Activated CD4-positive, alpha-beta T cell treated with anti-CD3 and anti-CD28 coated beads, Interleukin-10, Interleukin-2, amounts not matched to agents 100 ng/mL and 50 ng/mL, durations not matched to agents 16 hours and 8 hours (primary cell): ENCODE data around the gene TBC1D9.

Experiments used
- DNase-seq: peaks from one replicate; pipeline ENCODE4 v3.0.0-alpha.2; 2020

TBC1D9 gene

DNA sequence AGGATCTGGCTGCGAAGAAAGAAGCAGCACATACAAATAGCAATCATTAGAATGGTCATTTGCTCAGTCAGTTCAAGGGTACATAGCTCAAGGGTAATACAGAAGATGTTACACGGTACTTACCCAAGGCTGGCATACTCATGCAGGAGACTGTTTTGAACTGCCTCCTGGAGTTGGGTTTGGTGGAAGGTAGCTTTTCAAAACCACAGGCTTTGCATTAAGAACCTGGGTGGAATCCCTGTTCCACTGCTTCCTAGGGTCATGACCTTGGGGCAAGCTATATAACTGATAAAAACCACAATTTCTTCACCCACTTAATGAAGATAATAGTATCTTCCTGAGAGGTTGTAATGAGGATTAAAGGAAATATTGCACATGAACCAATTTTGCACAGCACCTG is 36.5 kb downstream of the TBC1D9 start:
- no peak for DNase-seq

DNA sequence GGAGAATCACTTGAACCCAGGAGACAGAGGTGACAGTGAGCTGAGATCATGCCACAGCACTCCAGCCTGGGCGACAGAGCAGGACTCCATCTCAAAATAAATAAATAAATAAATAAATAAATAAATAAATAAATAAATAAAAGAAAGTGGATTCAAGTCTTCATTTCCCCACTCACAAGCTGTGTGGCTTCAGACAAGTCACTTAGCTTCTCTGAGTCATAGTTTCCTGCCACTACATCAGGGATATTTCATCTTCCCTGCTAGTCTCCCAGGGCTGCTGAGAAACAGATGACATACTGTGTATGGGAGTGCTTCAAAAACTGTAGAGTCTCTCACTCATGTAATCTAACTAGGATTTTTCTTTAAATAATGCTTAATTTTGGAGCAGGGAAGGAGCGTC is 37.2 kb downstream of the TBC1D9 start:
- no peak for DNase-seq

DNA sequence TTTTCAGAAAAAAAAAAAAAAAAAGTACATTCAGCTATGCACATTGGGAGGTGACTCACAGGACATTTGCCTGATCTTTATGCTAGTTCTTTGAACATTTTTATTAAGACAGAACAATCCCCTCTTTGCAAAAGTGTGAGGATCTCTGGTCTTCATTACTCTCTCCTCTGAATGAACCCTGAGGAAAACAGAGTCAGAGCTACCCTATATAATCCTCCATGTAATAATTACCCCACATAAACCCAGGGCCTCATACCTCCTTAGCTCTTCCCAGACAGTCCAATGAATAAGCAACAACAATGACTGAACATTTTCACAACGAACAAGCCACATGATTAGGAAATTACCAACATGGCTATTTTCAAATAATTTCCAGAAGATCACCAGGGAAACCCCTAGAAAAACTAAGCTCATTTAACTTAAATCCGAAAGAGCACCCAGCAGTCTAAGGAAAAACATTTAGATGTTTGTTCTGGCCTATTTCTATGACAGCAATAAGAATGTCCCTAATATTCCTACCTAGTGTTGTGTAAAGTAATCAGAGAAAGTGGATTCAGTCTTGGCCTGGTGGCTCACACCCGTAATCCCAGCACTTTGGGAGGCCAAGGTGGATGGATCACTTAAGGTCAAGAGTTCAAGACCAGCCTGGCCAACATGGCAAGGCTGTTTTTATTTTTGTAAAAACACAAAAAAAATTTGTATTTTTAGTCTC is 37.8 kb downstream of the TBC1D9 start:
- DNase-seq: no peak

DNA sequence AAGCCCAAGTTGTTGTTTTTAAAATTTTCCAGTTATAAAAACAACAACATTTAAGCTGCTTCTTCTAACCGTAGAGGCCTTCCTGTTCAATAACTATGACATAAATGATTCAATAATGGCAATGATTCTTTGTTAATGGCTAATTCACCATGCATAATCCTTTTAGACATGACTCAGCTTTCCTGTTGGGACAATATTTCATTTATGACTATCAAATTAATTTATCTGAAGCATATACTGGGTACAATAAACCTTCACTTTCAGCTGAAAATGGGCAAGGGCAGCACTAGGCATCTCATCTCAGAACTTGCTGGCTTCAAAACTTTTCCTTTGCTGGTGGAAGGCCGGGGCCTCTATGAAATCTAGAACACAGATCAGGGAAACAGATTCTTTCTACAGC is 38.9 kb downstream of the TBC1D9 start:
- no peak for DNase-seq

DNA sequence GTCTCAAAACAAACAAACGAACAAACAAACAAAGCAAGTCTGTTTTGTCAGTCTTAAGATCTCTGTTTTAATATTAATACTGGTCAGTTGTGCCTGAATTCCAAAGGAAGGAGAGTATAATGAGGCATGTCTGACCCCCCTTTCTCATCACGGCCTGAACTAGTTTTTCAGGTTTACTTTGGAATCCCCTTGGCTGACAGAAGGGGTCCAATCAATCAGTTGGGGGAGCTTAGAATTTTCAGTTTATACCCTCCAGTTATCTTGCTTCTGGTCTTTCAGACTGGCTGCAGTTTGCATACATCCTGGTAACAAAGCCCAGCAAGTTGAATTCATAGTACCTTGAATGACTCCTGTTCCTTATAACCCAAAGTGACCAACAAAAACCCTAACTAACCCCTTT is 41.1 kb downstream of the TBC1D9 start:
- no peak for DNase-seq

DNA sequence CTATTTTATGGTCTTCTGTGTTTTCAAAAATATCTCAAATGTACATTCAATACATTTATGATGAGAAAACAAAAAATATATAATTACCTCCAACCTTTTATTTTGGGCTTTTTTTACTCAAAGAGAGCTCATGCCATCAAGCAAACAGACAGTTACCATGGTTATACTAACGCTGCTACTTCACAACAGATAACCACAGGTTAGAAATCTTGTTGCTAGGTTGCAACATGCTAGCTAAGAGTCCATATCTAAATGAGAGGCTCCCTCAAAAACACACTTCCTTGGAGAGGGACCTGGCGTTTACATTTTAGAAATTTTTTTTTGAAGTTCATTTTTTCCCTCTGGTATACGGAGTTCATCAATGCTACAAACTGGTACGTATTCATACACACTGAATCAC is 44.3 kb downstream of the TBC1D9 start:
- DNase-seq: no peak

DNA sequence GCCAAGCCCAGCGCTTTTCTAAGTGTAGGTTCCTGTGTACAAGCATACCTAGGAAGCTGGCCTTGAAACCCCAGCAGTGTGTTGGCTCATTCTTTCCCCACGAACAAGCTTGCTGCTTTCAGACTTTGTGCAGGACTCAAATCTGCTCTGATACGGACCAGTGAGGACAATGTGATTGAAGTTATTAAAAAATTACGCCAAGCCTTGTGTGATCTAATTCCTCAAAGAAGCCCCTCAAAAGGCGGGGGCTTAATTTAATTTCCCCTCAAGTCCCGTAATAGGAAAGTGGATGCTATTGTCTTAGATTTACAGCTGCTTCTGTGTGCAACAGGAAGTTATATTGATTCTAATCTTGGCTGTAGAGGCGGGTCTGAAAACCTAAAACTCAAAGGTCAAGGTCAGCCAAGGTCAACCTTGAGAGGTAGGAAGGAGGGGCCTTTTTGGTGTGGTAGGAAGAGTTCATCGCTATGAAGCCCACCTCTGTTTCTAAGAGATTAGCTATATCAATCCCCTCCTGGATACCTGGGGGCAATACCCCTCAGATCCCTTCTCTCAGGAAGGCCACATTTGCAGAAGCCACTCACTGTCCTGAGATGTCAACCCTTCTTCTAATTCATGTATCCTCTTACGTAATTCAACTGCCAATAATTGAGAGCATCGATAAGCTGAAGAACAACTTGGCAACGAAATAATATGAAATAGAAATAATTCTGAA is 45.1 kb downstream of the TBC1D9 start:
- DNase-seq: no peak

DNA sequence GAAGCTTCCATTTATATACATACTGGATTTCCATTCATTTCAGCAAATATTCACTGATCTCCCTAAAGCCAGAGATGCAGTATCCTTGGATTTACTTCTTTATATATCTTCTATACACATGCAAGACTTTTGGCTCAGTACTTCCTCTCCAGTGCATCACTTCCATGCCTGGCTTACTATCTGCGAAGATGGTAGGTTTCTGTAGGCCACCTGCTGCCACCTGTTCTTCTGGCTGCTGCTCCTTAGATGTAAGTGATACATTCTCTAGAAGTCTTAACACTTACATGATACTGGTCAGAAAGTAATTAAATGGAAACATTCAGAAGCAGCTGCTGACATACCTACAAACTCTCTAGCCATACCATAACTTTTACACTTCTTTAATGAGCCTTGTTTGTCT is 48.9 kb downstream of the TBC1D9 start:
- no peak for DNase-seq

DNA sequence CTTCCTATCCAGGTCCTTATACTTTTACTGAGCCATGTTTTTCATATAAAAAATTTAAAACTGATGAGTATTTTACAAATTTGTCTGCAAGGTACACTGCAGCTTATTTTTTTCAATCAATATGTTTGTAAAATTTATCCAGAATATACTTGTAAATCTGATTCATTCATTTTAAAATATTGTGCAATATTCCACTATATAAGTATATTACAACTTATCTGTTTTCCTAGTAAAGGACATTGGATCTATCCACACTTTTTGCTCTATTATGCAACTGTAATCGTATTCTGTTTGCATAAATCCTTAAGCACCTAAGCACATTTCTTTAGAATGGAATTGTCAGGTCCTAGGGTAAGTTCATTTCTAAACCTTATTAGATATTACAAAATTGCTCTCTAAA is 49.5 kb downstream of the TBC1D9 start:
- DNase-seq: no peak

DNA sequence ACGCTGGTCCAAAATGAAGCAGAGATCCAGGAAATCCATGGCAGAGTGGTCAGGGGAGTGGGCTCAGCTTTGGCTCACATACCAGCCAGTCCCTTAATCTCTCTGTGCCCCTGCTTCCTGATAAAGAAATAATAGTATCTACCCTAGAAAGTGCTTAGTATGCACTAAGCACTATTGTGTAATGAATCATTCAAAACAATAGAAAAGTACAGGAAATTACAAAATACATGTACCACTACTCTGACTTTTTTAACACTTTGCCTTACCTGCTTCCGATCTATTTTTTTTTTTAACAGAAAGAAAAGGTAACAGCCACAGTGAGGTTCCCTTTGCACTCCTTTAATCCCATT is 49.9 kb downstream of the TBC1D9 start:
- DNase-seq: no peak

DNA sequence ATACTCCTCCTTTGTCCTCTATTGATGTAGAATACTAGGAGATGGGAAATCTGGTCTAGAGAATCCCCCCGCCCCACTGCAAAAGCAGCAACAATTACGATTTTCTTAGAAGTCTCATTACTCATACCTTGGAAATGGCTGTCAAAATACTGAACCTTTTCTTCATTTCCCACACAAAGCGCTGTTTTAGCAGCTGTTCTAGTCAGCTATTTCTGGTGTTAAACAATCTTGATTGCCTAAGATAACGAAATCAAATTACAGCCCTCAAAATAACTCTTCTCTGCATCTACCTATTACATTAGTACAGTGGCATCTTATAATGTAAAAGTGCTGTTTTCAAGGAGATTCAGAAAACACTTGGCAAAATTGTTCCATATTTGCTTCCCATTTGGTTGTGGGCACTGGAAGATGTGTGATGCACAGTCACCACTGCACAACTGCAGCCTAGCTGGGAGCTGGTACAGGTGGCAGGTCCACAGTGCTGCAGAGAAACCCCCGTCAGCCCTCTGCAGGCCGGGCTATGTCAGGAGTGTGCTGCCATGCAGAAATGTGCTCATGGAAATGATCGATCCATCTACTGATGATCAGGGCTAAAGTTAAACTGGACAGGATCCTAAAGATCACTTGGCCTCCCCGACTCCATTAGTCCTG is 50.4 kb downstream of the TBC1D9 start:
- DNase-seq: no peak

DNA sequence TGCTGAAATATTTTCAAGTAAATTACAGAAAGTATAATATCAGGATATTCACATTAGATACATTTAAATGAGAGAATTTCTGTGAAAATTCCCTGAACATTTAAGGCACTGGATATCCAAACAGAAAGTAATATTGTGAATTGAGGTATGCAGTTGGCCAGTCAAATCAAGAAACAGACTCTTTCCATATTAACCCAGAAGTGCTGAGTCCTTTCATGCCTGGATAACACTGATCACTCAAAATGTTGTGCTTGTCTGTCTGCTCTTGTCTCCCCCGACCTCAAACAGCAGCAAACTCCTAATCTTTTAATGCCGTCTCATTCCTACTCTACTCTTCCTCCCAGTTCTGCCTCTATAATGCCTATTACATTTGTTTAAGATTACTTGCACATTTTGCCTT is 51.2 kb downstream of the TBC1D9 start:
- DNase-seq: no peak

DNA sequence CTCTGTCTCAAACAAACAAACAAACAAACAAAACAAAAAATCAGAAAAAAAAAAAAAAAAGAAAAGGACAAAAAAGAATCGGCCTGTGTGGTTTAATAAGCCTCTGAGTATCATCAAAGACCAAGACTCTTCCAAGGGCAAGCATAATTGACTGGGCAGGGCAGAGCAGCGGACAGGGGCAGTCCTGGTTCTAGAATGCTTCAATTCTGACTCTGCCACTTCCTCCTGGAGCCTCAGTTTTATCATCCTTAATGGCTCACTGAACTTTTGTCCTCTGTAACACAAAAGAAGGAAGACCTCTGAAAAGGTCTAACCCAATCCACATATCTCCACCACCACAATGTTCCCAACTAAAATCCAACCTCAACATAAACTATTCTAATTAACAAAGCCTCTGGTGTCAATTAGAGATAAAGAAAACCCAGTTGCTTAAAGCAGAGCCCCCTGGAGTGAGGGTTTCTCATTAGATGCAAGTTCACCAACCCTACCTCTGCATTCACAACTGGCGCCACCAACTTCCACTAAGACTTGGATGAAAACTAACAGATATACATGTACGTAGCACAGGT is 51.7 kb downstream of the TBC1D9 start:
- DNase-seq: no peak

DNA sequence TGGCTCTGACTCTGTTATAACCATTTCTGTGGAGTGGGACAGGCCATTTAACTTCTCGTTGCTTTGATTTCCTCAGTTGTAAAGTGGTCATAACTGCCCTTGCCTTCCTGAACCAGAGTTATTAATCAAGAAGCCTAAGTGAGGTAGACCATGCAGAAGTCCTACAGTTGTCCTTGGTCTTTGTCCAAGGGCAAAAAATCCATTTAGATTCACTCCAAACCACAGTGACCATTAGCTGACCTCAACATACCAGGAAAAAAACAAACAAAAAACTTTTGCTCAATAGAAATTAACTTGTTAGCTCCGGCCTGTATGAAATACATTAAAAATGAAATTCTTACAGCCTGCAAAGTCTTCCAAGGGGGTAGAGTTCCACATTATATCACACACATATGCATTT is 52.7 kb downstream of the TBC1D9 start:
- DNase-seq: no peak

DNA sequence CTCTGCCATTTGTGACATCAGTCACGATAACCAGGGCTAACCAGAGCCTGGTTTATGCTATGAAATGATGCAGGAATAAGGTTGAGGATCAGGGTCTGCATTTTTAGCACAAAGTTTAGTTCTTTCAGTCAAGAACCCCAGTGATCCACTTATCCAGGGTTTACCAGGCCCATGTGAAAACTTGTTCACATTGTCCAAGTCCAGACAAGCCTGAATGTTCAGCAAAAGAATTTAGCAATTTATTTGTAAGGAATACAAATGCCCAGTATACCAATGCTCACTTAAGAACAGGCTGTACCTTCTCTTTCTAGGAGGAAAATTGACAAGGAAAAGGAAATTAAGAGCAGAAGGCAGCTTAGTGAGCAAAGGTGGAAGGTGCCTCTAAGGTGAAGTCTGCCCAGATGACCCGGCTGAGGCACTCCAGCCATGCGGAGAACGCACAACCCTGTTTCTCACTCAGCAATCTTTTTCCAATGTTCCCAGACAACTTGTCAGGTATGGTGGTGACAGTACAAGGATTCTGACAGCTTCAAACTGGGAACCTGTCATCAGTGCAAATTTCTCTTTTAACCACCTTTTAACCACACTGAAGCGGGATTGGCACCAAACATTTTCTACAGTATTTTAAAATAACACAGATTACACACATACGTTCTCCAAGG is 54.0 kb downstream of the TBC1D9 start:
- DNase-seq: no peak

DNA sequence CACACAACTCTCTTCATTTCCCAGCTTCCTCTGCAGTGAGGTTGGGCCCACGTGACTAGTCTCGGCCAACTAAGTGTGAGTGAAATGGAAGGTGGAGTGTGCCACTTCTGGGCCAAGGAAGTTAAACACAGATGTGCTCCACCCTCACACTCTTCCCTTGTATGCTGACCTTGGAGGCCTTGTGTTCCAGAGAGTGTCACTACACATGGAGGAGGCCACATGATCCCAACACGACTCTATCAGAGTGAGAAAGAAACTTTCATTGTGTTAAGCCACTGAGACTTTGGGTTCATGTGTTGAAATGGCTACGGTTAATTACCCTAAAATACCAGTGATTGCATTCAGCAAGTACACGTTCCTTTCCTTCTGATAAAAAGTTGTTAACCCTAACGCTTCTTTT is 55.1 kb downstream of the TBC1D9 start:
- no peak for DNase-seq

DNA sequence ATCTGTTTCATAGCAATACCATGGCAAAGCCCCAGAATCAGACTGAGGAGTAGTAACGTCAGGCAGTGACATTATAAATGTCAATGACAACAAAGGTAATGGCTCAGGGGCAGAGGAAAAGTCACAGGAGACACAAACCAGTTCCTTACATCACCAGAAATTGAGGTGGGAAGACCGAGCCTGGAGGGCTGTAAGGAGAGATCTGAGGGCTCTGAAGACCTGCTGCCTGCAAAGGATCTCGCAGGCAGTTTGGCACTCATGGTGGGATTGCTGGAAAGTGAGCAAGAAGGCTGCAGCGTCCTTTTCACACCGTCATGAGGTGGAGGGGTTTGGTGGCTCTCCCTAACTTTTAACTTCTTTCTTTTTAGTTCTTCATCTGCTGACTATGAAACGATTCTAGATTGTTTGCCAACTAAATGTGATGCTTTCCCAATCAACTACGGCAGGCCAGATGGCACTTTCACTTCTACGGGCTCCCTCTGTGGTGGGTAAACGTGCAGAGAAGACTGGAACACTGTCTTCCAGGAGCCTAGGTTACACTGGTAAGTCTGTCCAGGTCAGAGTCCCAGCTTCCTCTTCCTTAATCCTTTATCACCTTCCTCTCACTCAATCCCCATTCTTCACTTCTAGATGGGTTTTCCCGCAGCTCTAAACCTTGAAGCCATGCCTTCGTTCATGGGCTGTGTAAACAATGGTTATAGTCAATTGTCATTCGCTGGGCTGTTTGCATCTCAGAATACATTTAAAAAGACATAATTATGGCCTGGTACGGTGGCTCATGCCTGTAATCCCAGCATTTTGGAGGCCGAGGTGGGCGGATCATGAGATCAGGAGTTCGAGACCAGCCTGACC is 58.2 kb downstream of the TBC1D9 start:
- no peak for DNase-seq

DNA sequence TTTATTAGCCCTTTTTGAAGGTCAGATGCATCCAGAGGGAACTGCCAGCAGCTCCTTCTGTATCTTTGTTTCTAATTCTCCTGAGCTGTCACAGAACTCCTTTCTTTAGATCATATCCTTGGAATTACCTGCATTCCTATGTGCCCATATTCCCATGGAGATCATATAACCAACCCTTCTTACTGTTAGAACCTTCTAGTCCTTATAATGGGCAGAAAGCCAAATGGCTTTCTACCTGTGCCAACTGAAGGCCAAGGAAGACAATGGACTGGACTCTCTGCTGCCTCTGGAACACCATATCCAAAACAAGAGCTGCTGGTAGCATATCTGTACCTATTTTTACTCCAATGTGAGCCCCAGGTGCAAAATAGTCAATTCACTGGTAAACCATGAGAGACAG is 60.7 kb downstream of the TBC1D9 start:
- no peak for DNase-seq

DNA sequence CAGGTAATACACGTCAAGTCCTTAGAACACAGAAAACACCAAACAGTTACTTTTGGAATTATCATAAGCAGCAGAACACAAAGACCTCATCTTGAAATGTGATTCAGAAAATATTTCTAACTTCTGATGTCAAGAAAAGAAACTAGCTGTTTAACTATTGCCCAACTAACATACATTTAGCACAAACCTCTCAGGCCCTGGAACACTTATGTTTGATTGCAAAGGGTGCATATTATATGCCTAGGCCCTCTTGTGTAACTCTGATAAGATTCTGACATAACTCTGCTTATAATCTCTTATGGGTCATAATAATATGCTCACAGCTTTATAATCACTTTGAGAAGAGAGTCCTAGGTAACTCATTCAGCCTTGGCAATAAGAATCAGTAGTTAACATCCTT is 62.6 kb downstream of the TBC1D9 start:
- no peak for DNase-seq

DNA sequence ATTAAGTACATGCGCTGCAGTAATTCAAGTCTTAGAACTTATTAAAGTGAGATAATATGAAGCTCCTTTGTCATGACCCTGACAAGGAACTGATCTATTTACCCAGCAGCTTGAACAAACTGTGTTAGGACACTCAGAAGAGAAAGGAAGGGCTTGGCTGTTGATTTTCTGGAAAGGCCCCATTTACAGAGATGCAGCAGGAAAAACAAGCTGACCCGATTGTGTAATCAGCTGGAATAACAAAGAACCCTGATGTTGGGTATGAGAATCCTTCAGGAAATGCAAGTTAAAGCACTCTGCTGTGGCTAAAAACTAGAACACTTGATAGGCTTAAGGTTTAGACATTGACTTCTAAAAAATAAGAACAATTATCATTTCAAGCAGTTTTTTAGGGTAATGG is 64.8 kb downstream of the TBC1D9 start:
- DNase-seq: no peak

DNA sequence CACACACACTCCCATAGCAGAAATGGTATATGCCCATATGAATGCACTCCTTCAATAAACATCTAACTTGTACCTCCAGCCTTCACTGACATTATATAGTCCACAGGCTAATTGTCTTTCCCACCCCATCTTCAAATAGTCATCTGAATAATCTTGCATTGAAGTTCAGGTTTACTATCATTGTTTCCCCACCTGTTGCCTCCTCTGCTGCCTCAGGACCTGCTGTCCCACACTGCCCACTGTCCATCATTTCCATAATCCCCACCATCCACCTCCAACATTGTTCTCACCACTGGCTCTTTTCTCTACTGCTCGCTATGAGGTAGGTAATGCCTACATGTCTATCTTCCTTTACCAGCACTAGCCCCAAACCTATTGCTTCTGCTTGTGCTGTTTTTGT is 66.1 kb downstream of the TBC1D9 start:
- DNase-seq: no peak

DNA sequence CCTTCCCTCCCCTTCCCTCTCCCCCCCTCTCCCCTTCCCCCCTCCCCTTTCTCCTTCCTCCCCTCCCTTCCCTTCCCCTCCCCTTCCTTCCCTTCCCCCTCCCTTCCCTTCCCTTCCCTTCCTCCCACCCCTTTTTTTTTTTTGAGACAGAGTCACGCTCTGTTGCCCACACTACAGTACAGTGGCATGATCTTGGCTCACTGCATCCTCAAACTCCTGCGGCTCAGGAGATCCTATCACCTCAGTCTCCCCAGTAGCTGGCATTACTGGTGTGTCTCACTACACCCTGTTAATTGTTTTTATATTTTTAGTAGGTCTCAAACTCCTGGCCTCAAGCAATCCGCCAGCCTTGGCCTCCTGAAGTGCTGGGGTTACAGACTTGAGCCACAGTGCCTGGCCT is 66.6 kb downstream of the TBC1D9 start:
- no peak for DNase-seq
